Measurements from ENCODE around the gene PTPN7.
A peak's percentile ranks its signal among the peaks of the same experiment; 100 is the strongest.
"Not testable (repeated sequence)": the region's sequence is repeated elsewhere in the genome, so short reads cannot be mapped to it uniquely, and the experiment has no call there.

Gene PTPN7

GRCh38 chr1:202113690-202114300 lies 46.6 kb downstream of the PTPN7 start:
- no peak for TF ChIP-seq POLR2A (IDR thresholded peaks at IDR 0.05; ENCODE audit: low read depth, low read length)
- FAIRE-seq (no peak), DNase-seq (ENCODE audit: insufficient read length, low spot score) (no peak)

- no peak for TF ChIP-seq POLR2A (IDR thresholded peaks at IDR 0.05; ENCODE audit: low read depth, low read length)
- DNase-seq (ENCODE audit: insufficient read length, low spot score) (no peak), FAIRE-seq (no peak)
Observed at GRCh38 chr1:202112859-202113689, 47.3 kb downstream of the PTPN7 start.

- DNase-seq (ENCODE audit: insufficient read length, low spot score); FAIRE-seq: not testable (repeated sequence)
Observed at GRCh38 chr1:202111589-202111988, 48.8 kb downstream of the PTPN7 start.

- DNase-seq (ENCODE audit: insufficient read length, low spot score) (no peak), FAIRE-seq (no peak)
- no peak for TF ChIP-seq POLR2A (IDR thresholded peaks at IDR 0.05; ENCODE audit: low read depth, low read length)
Observed at GRCh38 chr1:202110977-202111376, 49.4 kb downstream of the PTPN7 start.

- DNase-seq (ENCODE audit: insufficient read length, low spot score) (no peak), FAIRE-seq (no peak)
- TF ChIP-seq POLR2A (IDR thresholded peaks at IDR 0.05; ENCODE audit: low read depth, low read length): no peak
Observed at GRCh38 chr1:202107801-202108731, 52.3 kb downstream of the PTPN7 start.

- no peak for TF ChIP-seq POLR2A (IDR thresholded peaks at IDR 0.05; ENCODE audit: low read depth, low read length)
- no peak for DNase-seq (ENCODE audit: insufficient read length, low spot score)
- FAIRE-seq: no peak
Observed at GRCh38 chr1:202107321-202107761, 53.1 kb downstream of the PTPN7 start.

GRCh38 chr1:202106340-202107254 lies 53.8 kb downstream of the PTPN7 start:
- no peak for FAIRE-seq
- no peak for TF ChIP-seq POLR2A (IDR thresholded peaks at IDR 0.05; ENCODE audit: low read depth, low read length)
- DNase-seq (ENCODE audit: insufficient read length, low spot score): no peak

GRCh38 chr1:202105571-202106339 lies 54.6 kb downstream of the PTPN7 start:
- TF ChIP-seq POLR2A (IDR thresholded peaks at IDR 0.05; ENCODE audit: low read depth, low read length): 0 out of 2 replicates have a peak, but pooled peaks have one; percentile 16
- DNase-seq (ENCODE audit: insufficient read length, low spot score) (peak; percentile 72), FAIRE-seq (peak; percentile 33)

GRCh38 chr1:202104073-202104472 lies 56.3 kb downstream of the PTPN7 start:
- DNase-seq (ENCODE audit: insufficient read length, low spot score) (no peak), FAIRE-seq (no peak)
- no peak for TF ChIP-seq POLR2A (IDR thresholded peaks at IDR 0.05; ENCODE audit: low read depth, low read length)

GRCh38 chr1:202101184-202101583 lies 59.2 kb downstream of the PTPN7 start:
- FAIRE-seq (no peak), DNase-seq (ENCODE audit: insufficient read length, low spot score) (no peak)
- no peak for TF ChIP-seq POLR2A (IDR thresholded peaks at IDR 0.05; ENCODE audit: low read depth, low read length)
